ENCODE data around the gene ID4.
A peak's percentile ranks its signal among the peaks of the same experiment; 100 is the strongest.
"Not testable (repeated sequence)": the region's sequence is repeated elsewhere in the genome, so short reads cannot be mapped to it uniquely, and the experiment has no call there.

Gene ID4

DNA sequence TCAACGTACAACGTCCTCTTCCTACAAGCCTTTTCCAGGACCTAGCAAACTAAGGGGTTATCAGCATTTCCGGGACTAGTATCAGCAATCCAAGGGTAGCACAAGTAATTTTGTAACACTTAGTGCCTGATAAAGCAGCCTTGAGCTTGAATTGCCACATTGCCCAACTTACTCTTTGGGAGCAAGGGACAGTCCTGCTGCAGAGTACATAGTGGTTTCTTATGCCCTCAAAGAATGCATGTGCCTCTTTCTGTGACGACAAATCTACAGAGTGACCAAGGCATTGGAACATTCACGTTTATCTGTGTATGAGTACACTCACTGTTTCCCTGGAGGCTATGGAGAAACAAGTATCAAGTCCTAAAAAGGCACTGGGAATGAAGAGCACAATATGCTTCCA, 3.2 kb upstream of the ID4 start:
- no peak for DNase-seq (ENCODE audit: low read depth, low spot score)

DNA sequence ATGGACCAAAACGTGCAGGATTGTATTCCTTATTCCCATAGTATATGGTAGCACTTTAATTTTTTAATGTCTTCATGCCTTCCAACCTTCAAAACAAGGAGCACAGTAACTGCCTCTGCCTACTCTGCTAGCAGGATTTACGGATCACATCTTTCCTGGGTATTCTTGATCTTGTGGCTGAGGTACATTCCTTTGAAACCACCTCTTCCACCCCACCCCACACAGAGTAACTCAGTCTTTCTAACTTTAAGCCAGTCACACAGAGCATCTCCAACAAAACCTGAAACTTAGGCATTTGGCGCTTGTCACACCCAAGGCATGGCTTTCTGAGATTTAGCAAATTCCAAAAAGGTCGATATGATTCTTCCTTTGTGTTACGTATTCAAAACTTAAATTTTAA, 2.3 kb upstream of the ID4 start:
- no peak for DNase-seq (ENCODE audit: low read depth, low spot score)

DNA sequence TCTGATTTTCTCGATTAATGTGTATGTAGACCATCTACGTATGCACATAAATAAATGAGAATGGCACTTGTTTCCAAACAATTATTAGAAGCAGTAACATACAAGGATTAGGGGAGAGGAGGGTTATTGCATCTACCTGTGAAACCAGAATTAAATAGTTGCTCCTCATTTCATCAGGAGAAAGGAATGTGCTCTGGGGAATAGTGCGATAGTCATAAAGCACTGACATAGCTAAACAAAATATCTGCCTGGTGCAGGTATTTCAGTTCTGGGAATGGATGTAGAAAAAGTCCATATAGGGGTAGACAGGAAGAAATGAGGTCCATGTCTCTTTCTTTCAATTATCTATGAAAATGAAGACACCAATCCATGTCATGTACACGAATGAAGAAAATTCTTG, 1.6 kb upstream of the ID4 start:
- DNase-seq (ENCODE audit: low read depth, low spot score) = no peak

DNA sequence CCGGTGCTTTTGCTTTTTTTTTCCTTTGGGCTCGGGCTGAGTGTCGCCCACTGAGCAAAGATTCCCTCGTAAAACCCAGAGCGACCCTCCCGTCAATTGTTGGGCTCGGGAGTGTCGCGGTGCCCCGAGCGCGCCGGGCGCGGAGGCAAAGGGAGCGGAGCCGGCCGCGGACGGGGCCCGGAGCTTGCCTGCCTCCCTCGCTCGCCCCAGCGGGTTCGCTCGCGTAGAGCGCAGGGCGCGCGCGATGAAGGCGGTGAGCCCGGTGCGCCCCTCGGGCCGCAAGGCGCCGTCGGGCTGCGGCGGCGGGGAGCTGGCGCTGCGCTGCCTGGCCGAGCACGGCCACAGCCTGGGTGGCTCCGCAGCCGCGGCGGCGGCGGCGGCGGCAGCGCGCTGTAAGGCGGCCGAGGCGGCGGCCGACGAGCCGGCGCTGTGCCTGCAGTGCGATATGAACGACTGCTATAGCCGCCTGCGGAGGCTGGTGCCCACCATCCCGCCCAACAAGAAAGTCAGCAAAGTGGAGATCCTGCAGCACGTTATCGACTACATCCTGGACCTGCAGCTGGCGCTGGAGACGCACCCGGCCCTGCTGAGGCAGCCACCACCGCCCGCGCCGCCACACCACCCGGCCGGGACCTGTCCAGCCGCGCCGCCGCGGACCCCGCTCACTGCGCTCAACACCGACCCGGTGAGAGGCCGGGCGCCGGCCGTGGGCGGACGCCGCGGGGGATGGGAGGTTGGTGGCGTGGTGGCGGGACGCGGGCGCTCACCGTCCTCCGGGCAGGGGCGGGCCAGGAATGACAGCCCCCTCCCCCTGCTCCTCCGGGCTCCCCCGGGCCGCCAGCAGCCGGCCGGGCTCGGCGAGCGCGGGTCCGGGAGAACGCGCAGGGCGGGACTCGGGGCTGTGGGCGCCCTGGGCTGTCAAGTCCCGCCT, 606 bp downstream of the ID4 start:
- DNase-seq (ENCODE audit: low read depth, low spot score) = no peak

DNA sequence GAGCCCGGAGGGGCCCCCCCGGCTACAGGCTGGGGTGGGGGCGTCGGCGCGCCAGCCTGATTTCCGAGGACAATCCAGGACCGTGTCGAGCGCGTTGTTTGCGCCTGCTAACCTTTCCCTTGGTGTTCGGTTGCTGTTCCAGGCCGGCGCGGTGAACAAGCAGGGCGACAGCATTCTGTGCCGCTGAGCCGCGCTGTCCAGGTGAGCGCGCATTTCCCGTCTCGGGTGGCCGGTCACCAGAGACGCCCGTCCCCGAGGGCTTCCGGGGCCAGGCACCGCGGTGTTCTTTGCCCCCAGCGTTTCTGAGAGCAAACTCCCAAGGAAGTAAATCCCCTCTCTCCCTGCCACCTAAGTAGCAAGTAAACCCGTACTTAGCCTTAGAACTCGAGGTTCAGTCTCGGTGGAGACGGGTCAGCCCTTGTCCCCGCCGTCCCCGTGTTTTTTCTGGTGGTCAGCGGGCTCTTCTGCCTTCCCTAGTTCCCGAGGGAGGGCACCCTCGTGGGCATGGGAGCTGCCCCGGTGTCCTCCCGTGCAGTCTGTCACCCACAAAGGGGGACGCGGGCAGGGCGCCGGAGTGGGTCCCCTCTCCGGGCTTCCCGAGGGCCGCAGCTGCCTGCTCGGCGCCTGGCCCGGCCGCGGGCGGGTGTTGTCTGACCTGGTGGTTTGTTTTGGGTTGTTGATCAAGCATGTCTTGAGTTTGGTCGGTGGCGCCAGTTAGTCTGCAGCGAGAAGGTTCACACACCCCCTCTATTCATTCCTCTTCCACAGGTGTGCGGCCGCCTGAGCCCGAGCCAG, 1.5 kb downstream of the ID4 start:
- no peak for DNase-seq (ENCODE audit: low read depth, low spot score)

DNA sequence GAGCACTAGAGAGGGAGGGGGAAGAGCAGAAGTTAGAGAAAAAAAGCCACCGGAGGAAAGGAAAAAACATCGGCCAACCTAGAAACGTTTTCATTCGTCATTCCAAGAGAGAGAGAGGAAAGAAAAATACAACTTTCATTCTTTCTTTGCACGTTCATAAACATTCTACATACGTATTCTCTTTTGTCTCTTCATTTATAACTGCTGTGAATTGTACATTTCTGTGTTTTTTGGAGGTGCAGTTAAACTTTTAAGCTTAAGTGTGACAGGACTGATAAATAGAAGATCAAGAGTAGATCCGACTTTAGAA, 2.0 kb downstream of the ID4 start:
- DNase-seq (ENCODE audit: low read depth, low spot score) = no peak

DNA sequence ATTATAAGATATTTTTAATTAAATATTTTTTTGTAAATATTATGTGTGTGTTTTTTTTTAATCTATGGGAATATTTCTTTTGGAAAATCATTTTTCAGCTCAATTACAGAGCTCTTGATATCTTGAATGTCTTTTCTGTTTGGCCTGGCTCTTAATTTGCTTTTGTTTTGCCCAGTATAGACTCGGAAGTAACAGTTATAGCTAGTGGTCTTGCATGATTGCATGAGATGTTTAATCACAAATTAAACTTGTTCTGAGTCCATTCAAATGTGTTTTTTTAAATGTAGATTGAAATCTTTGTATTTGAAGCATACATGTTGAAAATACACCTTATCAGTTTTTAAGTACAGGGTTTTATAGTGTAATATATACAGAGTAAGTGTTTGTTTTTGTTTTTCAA, 2.6 kb downstream of the ID4 start:
- DNase-seq (ENCODE audit: low read depth, low spot score) = no peak

GRCh38 chr6:19841181-19841580, 4.0 kb downstream of the ID4 start:
- no peak for DNase-seq (ENCODE audit: low read depth, low spot score)

GRCh38 chr6:19842030-19842615, 5.0 kb downstream of the ID4 start:
- no peak for DNase-seq (ENCODE audit: low read depth, low spot score)

GRCh38 chr6:19844689-19845088, 7.5 kb downstream of the ID4 start:
- no peak for DNase-seq (ENCODE audit: low read depth, low spot score)

DNA sequence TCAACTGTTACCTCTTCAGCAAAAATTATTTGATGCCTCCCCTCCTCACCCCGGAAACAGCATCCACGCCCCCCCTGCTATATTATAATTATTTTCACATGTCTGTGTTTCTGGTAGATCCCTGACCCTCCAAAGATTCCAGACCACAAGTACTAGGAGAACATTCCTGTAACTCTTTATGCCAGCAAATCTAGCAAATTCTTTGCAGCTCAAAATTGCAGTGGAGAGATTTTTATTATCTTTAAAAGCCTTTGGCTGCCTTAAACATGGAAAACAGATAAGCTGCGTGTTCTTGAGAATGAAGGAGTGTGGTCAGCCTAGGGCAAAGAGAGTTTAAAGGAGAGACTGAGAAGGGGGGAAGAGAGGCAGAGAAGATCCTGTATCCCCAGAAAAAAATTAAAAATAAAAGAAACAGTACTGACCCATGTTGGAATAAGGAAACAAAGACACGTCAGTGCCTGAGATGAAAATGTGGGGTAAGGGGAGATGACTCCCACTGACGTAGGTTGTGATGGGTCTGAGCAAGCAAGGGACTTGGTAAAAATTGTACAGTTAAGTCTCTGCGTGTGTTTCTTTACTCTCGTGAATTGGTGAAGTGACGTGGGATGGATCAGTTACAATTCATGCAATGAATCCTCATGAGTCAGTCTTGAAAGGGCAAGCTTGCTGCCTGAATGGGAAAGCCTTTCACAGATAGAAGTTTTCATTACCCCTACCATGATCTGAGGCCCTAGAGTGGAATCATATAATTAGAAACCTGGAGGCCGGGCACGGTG, 8.3 kb downstream of the ID4 start:
- no peak for DNase-seq (ENCODE audit: low read depth, low spot score)

GRCh38 chr6:19848465-19849029, 11.4 kb downstream of the ID4 start:
- no peak for DNase-seq (ENCODE audit: low read depth, low spot score)

DNA sequence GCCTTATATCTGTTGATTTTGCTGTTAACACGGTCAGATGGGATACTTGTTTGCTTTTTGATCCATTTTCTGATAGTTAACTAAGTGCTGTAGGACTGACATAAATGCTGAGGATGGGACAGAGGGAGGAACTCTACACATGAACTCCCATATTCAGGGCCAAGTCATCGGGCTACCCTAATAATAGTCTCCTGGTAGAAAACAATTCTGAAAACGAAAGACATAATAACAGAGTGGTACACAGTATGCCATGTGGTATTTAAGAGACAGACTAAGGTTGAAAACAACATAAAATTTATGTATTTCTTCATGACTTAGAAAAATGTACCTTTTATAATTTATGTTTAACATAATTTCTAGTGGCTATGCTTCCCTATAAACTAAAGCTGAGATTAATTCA, 12.0 kb downstream of the ID4 start:
- no peak for DNase-seq (ENCODE audit: low read depth, low spot score)

- no peak for DNase-seq (ENCODE audit: low read depth, low spot score)
Measured at GRCh38 chr6:19849755-19850154, 12.6 kb downstream of the ID4 start.

- peak; percentile 18 for DNase-seq (ENCODE audit: low read depth, low spot score)
Measured at GRCh38 chr6:19851241-19852089, 14.3 kb downstream of the ID4 start.

GRCh38 chr6:19852090-19852457, 14.9 kb downstream of the ID4 start:
- DNase-seq (ENCODE audit: low read depth, low spot score) = no peak

DNA sequence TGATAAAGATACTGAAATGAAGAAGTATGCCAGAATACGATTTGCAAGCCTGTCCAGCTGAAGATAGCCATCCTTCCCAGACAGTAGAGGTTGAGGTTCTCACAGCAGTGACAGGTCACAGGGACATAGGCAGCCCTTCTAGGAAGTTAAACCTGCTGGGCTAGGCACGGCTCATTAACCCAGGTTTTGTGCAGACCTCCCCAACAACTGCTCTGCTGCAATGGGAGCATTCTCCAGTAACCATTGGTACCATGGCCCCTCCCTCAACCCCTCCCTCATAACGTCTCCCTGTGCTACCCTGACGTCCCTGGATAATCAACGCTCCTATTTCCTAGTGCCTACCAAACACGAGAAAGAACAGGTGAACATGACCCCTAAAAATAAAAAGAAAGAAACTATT, 15.8 kb downstream of the ID4 start:
- no peak for DNase-seq (ENCODE audit: low read depth, low spot score)

DNA sequence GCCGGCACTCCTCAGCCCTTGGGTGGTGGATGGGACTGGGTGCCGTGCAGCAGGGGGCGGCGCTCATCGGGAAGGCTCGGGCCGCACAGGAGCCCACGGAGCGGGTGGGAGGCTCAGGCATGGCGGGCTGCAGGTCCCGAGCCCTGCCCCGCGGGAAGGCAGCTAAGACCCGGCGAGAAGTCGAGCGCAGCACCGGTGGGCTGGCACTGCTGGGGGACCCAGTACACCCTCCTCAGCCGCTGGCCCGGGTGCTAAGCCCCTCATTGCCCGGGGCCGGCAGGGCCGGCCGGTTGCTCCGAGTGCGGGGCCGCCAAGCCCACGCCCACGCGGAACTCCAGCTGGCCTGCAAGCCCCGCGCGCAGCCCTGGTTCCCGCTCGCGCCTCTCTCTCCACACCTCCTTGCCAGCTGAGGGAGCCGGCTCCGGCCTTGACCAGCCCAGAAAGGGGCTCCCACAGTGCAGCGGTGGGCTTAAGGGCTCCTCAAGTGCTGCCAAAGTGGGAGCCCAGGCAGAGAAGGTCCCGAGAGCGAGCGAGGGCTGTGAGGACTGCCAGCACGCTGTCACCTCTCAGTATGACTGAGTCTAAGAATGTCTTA, 17.3 kb downstream of the ID4 start:
- not testable (repeated sequence) for DNase-seq (ENCODE audit: low read depth, low spot score)

GRCh38 chr6:19855536-19855935, 18.4 kb downstream of the ID4 start:
- DNase-seq (ENCODE audit: low read depth, low spot score) = no peak

DNA sequence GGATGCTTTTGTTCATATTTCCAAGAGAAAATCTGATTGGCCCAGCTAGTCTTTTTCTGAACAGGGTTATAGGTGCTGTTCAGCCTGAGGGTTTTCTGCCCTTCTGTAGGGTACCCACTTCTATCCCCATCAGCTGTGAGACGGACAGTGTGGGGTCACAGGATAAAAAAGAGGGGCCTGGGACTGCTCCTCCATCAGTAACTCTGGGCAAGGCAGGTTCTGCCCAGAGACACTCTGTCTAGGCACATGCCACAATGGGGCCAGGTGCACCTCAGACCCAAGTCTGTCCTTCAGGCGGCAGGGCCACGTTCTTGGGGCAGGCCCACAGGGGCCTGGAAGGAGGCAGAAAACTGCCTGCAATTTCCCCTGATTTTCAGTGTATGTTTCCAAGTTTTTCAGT, 20.0 kb downstream of the ID4 start:
- no peak for DNase-seq (ENCODE audit: low read depth, low spot score)

Data from brain pericyte (primary cell).